Measurements from ENCODE around the gene ZNF700.
"Not testable (repeated sequence)": the region's sequence is repeated elsewhere in the genome, so short reads cannot be mapped to it uniquely, and the experiment has no call there.

Gene ZNF700

DNA sequence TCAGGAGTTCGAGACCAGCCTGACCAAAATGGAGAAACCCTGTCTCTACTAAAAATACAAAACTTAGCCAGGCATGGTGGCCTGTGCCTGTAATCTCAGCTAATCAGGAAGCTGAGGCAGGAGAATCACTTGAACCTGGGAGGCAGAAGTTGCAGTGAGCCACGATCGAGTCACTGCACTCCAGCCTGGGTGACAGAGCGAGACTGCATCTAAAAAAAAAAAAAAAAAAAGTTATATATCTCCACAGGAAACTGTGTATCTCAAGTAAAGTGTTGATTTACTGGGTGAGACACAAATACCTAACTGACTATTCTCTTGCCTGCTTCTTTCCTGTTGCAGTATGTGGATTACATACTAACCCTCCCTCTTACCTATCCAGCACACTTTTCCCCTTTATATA, 67.0 kb downstream of the ZNF700 start:
- not testable (repeated sequence) for DNase-seq

DNA sequence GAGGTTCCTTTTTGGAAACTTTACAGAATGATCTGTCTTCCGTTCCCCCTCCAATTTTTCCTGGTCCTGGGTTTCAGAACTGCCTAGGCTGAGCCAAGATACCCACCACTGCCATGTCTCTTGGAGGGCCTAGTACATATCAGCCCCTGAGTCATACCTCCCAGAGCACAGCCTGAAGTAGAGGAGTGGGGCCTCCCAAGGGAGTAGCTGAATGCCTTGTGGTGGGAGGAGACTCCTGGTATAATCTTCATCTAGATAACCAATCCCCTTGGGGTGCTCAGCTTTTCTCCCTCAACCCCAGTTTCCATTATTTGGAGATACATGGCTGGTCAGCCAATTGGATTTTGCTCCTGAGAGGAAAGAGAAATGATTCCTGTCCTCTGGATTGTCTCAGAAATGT, 70.3 kb downstream of the ZNF700 start:
- no peak for DNase-seq

Measured in CD4-positive, alpha-beta T cell treated with Interferon alpha-2 for 1 hour (primary cell).